Sigmoid colon (tissue), 7 donors: Measurements from ENCODE around the gene XIRP2. TPM values are rescaled to one million over a fixed set of nuclear protein-coding genes. Genes with fewer than 3 reads are reported as not detected.
"Not testable (repeated sequence)": the region's sequence is repeated elsewhere in the genome, so short reads cannot be mapped to it uniquely, and the experiment has no call there.

Source experiments
- DNase-seq: peaks from one replicate; pipeline ENCODE4 v3.0.0-alpha.2; 2019
- H3K27ac ChIP-seq, 4 donors: fragments of 200-600 bp; sonication (generic); one replicate each; pipeline ENCODE4 v1.5.1; 2016 to 2019; ENCODE audit warnings: mild to moderate bottlenecking in 1 of 4
- H3K27me3 ChIP-seq, 3 donors: fragments of 200-600 bp; sonication (generic); one replicate each; pipeline ENCODE4 v1.5.1; 2019; ENCODE audit warnings: mild to moderate bottlenecking in 1 of 3
- H3K36me3 ChIP-seq, 4 donors: fragments of 200-600 bp; sonication (generic); one replicate each; pipeline ENCODE4 v1.5.1; 2016 to 2019
- H3K4me1 ChIP-seq, 4 donors: fragments of 200-600 bp; sonication (generic); one replicate each; pipeline ENCODE4 v1.5.1; 2017 to 2019
- H3K4me3 ChIP-seq, 4 donors: fragments of 200-600 bp; sonication (generic); one replicate each; pipeline ENCODE4 v1.5.1; 2017 to 2019; ENCODE audit warnings: mild to moderate bottlenecking in 2 of 4, moderate library complexity in 1 of 4
- H3K9me3 ChIP-seq, 4 donors: fragments of 200-600 bp in 3 of 4; sonication (generic) in 3 of 4; one replicate each; pipeline versions ENCODE4 v1.5.1 to v1.6.1; 2013 to 2019
- EP300 ChIP-seq, 4 donors: sonication (generic); formaldehyde crosslinking; IDR thresholded peaks; one replicate each; pipeline ENCODE4 v1.6.1; 2017; ENCODE audit warnings: antibody characterized with exemption in 4 of 4
- POLR2A ChIP-seq, 2 donors: fragments of 450-650 bp; IDR thresholded peaks; one replicate each; pipeline ENCODE4 v1.6.1; 2016; ENCODE audit warnings: antibody characterized with exemption in 2 of 2, mild to moderate bottlenecking in 2 of 2, moderate library complexity in 2 of 2
- POLR2AphosphoS5 ChIP-seq, 4 donors: sonication (generic); formaldehyde crosslinking; IDR thresholded peaks; one replicate each; pipeline ENCODE4 v1.6.1; 2017; ENCODE audit warnings: antibody characterized with exemption in 4 of 4
- WGBS, 2 donors: extraction: QIAGEN DNeasy Blood & Tissue Kit; methylation state at CpG; one replicate each; pipeline ENCODE4 v1.1.7; 2013; 5-methylcytosine and 5-hydroxymethylcytosine counted together
- intact Hi-C: fragments of 100-400 bp; cut with DNase I; formaldehyde crosslinking; loops from one replicate; pipeline ENCODE4 v1.15.1; 2023
- polyA plus RNA-seq, 3 donors: library from polyadenylated mRNA; stranded (reverse); fragments of 200-250 nt; gene quantifications; one replicate each; pipeline ENCODE4 v1.2.3, GENCODE V29; 2013
- total RNA-seq, 4 donors: library from RNA; depleted of rRNA; stranded (reverse); fragments of >200 nt; gene quantifications; one replicate each; pipeline ENCODE4 v1.1.0, GENCODE V29; 2016
- TF ChIP-seq, protein P1 (sequence below), 4 experiments: fragments of 450-650 bp in 3 of 4; fragments of 200-600 bp in 1 of 4; IDR thresholded peaks; one replicate each; pipeline ENCODE4 v1.5.1; 2016 to 2019; ENCODE audit warnings: antibody characterized with exemption in 4 of 4, mild to moderate bottlenecking in 3 of 4, moderate library complexity in 2 of 4
- donor health status: healthy with polysubstance abuse.
- donor health status: Bipolar disorder and iron deficiency.
- donor health status: healthy.

The XIRP2 gene
- total and polyA plus RNA-seq, 7 donors: under 0.01 to 1.8 (median 0.20) TPM; not detected in 3

DNA sequence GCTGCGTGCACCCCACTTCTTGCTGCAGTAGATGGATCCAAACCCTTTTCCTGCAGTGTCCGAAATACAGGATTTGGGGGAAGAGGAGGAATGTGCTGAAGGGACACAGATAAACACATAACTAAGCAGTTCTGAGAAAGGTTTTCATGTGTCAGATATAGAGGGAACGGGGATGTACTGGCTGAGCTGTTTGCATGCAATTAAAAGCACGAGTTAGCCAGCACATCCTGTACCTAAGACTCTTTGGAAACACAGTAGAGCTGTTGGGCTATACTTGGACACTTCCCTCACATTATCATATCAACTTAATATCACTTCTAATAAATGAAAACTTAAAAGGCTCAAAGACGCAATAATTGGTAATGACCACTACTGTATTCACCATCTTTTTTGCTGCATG is 377.4 kb downstream of the XIRP2 start:
- no peaks in the 10 kb centered on the region for H3K36me3 ChIP-seq
- no peak overlapping the region for H3K27ac ChIP-seq
- WGBS, 2 donors: 84 to 86% methylated on average over 5 of the region's 5 CpGs
- no peak overlapping the region for H3K4me3 ChIP-seq
- H3K27me3 ChIP-seq: no peaks in the 10 kb centered on the region
- TF ChIP-seq POLR2A (IDR thresholded peaks at IDR 0.05) (no peak), POLR2AphosphoS5 (IDR thresholded peaks at IDR 0.05) (no peak), EP300 (IDR thresholded peaks at IDR 0.05) (no peak)
- TF ChIP-seq, protein P1, sequence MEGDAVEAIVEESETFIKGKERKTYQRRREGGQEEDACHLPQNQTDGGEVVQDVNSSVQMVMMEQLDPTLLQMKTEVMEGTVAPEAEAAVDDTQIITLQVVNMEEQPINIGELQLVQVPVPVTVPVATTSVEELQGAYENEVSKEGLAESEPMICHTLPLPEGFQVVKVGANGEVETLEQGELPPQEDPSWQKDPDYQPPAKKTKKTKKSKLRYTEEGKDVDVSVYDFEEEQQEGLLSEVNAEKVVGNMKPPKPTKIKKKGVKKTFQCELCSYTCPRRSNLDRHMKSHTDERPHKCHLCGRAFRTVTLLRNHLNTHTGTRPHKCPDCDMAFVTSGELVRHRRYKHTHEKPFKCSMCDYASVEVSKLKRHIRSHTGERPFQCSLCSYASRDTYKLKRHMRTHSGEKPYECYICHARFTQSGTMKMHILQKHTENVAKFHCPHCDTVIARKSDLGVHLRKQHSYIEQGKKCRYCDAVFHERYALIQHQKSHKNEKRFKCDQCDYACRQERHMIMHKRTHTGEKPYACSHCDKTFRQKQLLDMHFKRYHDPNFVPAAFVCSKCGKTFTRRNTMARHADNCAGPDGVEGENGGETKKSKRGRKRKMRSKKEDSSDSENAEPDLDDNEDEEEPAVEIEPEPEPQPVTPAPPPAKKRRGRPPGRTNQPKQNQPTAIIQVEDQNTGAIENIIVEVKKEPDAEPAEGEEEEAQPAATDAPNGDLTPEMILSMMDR (IDR thresholded peaks at IDR 0.05): no peak
- intact Hi-C loops: no loop called here
- H3K4me1 ChIP-seq: no peaks in the 10 kb centered on the region
- H3K9me3 ChIP-seq: peaks cover 0 to 5% (median 0%) of the 10 kb centered on the region in 4 donors
- no peak for DNase-seq

DNA sequence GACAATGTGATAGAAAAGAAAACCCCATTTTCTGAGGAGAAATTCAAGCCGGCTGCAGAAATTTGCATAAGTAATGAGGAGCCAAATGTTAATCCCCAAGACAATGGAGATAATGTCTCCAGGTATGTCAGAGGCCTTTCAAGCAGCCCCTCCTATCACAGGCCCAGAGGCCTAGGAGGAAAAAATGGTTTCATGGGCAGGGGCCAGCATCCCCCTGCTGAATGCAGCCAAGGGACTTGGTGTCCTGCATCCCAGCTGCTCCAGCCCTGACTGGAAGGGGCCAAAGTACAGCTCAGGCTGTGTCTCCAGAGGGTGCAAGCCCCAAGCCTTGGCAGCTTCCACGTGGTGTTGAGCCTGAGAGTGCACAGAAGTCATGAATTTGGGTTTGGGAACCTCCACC is 380.0 kb downstream of the XIRP2 start:
- intact Hi-C loops, H3K4me1 ChIP-seq, H3K27ac ChIP-seq, H3K4me3 ChIP-seq, DNase-seq, H3K9me3 ChIP-seq, H3K36me3 ChIP-seq, H3K27me3 ChIP-seq: not testable (repeated sequence)
- 75 to 77% methylated on average over 2 of the region's 2 CpGs for WGBS, 2 donors

DNA sequence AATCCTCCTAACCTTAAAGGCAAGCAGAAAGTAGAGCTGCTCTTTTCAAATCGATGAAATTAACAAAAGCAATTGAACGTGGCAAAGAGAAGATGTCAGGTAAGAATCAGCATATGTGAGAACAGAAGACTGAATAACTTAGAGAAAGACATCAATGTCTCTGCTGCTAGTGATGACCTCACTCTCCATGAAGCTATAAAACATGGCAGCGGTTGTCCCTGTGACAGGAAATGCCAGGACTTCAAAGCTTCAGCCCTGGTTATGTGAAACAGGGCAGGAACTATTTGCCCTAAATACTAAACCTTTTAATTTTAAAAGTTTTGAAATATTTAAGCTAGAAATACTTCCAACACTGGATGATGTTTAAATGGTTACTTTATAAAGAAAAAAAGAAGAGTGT is 383.7 kb downstream of the XIRP2 start:
- 58 to 72% methylated on average over 3 of the region's 3 CpGs for WGBS, 2 donors
- no peak for DNase-seq
- Histone ChIP-seq H3K9me3 (peaks cover 0 to 5% (median 0%) of the 10 kb centered on the region in 4 donors), H3K4me1 (no peaks in the 10 kb centered on the region), H3K27ac (no peak overlapping the region), H3K4me3 (no peak overlapping the region), H3K36me3 (no peaks in the 10 kb centered on the region), H3K27me3 (no peaks in the 10 kb centered on the region)
- intact Hi-C loops: no loop called here
- TF ChIP-seq POLR2AphosphoS5 (IDR thresholded peaks at IDR 0.05): no peak
- no peak for TF ChIP-seq POLR2A (IDR thresholded peaks at IDR 0.05)
- TF ChIP-seq, protein P1 (IDR thresholded peaks at IDR 0.05): no peak
- TF ChIP-seq EP300 (IDR thresholded peaks at IDR 0.05): no peak

DNA sequence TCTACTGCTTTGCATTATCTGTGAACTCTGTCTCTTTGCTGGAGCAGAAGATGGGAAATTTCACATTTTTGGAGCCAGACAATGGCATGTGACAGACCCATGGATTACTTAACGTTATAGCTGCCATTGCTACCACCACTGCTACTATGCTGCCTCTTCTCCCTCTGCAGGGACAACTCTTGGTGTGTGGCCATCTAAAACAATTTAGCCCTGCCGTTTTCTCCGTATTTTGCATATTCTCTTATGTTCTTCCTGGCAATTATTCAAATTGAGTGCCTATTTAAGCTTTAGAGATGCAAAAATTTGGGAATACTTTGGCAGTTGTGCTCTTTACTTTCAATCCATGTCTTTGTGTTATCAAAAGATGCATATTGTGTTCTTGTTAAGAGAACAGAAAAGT is 386.8 kb downstream of the XIRP2 start:
- H3K36me3 ChIP-seq: no peaks in the 10 kb centered on the region
- no peak for TF ChIP-seq POLR2AphosphoS5 (IDR thresholded peaks at IDR 0.05)
- no peak for TF ChIP-seq EP300 (IDR thresholded peaks at IDR 0.05)
- no peak for TF ChIP-seq POLR2A (IDR thresholded peaks at IDR 0.05)
- TF ChIP-seq, protein P1 (IDR thresholded peaks at IDR 0.05): no peak
- DNase-seq: no peak
- no peak overlapping the region for H3K27ac ChIP-seq
- 63 to 79% methylated on average over 3 of the region's 3 CpGs for WGBS, 2 donors
- H3K4me1 ChIP-seq: no peaks in the 10 kb centered on the region
- intact Hi-C loops: no loop called here
- H3K27me3 ChIP-seq: no peaks in the 10 kb centered on the region
- H3K9me3 ChIP-seq: no peaks in the 10 kb centered on the region
- no peak overlapping the region for H3K4me3 ChIP-seq

DNA sequence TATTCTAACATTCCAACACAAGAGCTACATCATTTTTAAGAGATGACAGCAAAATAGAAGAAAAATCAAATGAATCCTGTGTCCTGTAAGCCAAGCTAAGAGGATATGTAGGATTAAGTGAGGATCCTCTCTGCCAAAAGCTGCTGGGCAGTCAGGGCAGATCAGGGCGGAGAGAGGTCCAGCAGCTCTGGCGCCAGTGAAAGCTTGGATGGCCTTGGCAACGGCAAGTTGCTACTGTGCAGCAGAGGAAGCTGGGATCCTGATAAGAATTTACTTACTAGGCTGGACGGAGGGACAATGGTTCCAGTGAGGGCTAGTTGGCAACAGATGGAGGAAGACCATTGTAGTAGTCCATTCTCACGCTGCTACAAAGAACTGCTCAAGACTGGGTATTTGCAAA is 391.5 kb downstream of the XIRP2 start:
- Histone ChIP-seq H3K4me1 (no peaks in the 10 kb centered on the region), H3K9me3 (no peaks in the 10 kb centered on the region), H3K27me3 (no peaks in the 10 kb centered on the region), H3K27ac (no peak overlapping the region), H3K4me3 (no peak overlapping the region), H3K36me3 (no peaks in the 10 kb centered on the region)
- no peak for TF ChIP-seq POLR2A (IDR thresholded peaks at IDR 0.05)
- TF ChIP-seq, protein P1 (IDR thresholded peaks at IDR 0.05): no peak
- no peak for TF ChIP-seq POLR2AphosphoS5 (IDR thresholded peaks at IDR 0.05)
- TF ChIP-seq EP300 (IDR thresholded peaks at IDR 0.05): no peak
- DNase-seq: no peak
- intact Hi-C loops: no loop called here
- 91 to 96% methylated on average over 5 of the region's 5 CpGs for WGBS, 2 donors
